OCI-LY1 (cell line): Measurements from ENCODE around the gene FHL2.

Experiments
- EZH2 ChIP-seq: fragments of 200-600 bp; sonication (generic), shearing (Covaris generic); IDR thresholded peaks from 2 replicates; pipeline ENCODE4 v1.8.0; 2017; ENCODE audit warnings: borderline replicate concordance, mixed run types, mild to moderate bottlenecking, antibody characterized with exemption, low read length, moderate library complexity, mixed read lengths
- TF ChIP-seq, protein P1 (sequence below): fragments of 200-600 bp; sonication (generic), shearing (Covaris generic); IDR thresholded peaks from 2 replicates; pipeline ENCODE4 v1.5.1; 2017; ENCODE audit warnings: mild to moderate bottlenecking, antibody characterized with exemption, low read length, moderate library complexity, mixed read lengths

GRCh38 chr2:105402809-105403208 is 4.0 kb upstream of the FHL2 start:
- TF ChIP-seq, protein P1, sequence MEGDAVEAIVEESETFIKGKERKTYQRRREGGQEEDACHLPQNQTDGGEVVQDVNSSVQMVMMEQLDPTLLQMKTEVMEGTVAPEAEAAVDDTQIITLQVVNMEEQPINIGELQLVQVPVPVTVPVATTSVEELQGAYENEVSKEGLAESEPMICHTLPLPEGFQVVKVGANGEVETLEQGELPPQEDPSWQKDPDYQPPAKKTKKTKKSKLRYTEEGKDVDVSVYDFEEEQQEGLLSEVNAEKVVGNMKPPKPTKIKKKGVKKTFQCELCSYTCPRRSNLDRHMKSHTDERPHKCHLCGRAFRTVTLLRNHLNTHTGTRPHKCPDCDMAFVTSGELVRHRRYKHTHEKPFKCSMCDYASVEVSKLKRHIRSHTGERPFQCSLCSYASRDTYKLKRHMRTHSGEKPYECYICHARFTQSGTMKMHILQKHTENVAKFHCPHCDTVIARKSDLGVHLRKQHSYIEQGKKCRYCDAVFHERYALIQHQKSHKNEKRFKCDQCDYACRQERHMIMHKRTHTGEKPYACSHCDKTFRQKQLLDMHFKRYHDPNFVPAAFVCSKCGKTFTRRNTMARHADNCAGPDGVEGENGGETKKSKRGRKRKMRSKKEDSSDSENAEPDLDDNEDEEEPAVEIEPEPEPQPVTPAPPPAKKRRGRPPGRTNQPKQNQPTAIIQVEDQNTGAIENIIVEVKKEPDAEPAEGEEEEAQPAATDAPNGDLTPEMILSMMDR: no peak
- no peak for TF ChIP-seq EZH2
